GM19099 (cell line): ENCODE results near the gene MKNK1.

Experiments
- POLR2A ChIP-seq: IDR thresholded peaks from 3 replicates; pipeline ENCODE4 v1.6.1; 2011; ENCODE audit warnings: low read depth; ENCODE audit not compliant: insufficient read length; ENCODE audit errors: extremely low read depth

Gene MKNK1

GRCh38 chr1:46630719-46631118 lies 26.7 kb upstream of the MKNK1 start:
- no peak for TF ChIP-seq POLR2A

GRCh38 chr1:46623743-46624644 lies 19.9 kb upstream of the MKNK1 start:
- TF ChIP-seq POLR2A: no peak

- TF ChIP-seq POLR2A: no peak
These were observed 18.3 kb upstream of the MKNK1 start for GRCh38 chr1:46622344-46622743.

- TF ChIP-seq POLR2A: no peak
These were observed 17.9 kb upstream of the MKNK1 start for GRCh38 chr1:46621930-46622329.

- TF ChIP-seq POLR2A: no peak
These were observed 15.7 kb upstream of the MKNK1 start for GRCh38 chr1:46619656-46620258.

GRCh38 chr1:46618754-46619415 lies 14.8 kb upstream of the MKNK1 start:
- TF ChIP-seq POLR2A: no peak

GRCh38 chr1:46617833-46618232 lies 13.8 kb upstream of the MKNK1 start:
- TF ChIP-seq POLR2A: no peak

GRCh38 chr1:46617108-46617800 lies 13.2 kb upstream of the MKNK1 start:
- no peak for TF ChIP-seq POLR2A

GRCh38 chr1:46616277-46617107 lies 12.4 kb upstream of the MKNK1 start, which contains the start of gene MOB3C:
Gene MOB3C, minus strand, starts transcription at chr1:46616811. Its CDS starts 3,490 bp downstream, at chr1:46613321.
- peak; percentile 72 for TF ChIP-seq POLR2A

GRCh38 chr1:46615735-46616134 lies 11.7 kb upstream of the MKNK1 start:
- TF ChIP-seq POLR2A: no peak

GRCh38 chr1:46615088-46615487 lies 11.0 kb upstream of the MKNK1 start:
- TF ChIP-seq POLR2A: no peak

GRCh38 chr1:46614604-46614984 lies 10.5 kb upstream of the MKNK1 start:
- TF ChIP-seq POLR2A: no peak

- TF ChIP-seq POLR2A: no peak
These were observed 9.9 kb upstream of the MKNK1 start for GRCh38 chr1:46613661-46614603.
